ENCODE results near the gene SLC7A10.

Gene SLC7A10

GRCh38 chr19:33161201-33161600 is 64.4 kb downstream of the SLC7A10 start:
- Histone ChIP-seq H3K27ac (ENCODE audit: low read length) (no peak overlapping the region), H3K79me2 (ENCODE audit: insufficient read depth, low read length) (no peaks in the 10 kb centered on the region), H3K9me3 (ENCODE audit: insufficient read depth, low read length, severe bottlenecking) (no peaks in the 10 kb centered on the region), H3K4me3 (ENCODE audit: low read depth in 1 of 2, low read length in 2 of 2) (no peak overlapping the region), H3K4me1 (ENCODE audit: insufficient read depth, low read length) (peaks cover 25% of the 10 kb centered on the region), H3K4me2 (ENCODE audit: insufficient read depth, low read length) (no peak overlapping the region), H3K27me3 (ENCODE audit: insufficient read depth, low read length, poor library complexity) (no peaks in the 10 kb centered on the region), H3K9ac (ENCODE audit: low read depth, low read length) (no peak overlapping the region), H4K20me1 (ENCODE audit: insufficient read depth, low read length) (0 out of 2 replicates have a peak, but pooled peaks cover 2% of the 10 kb centered on the region), H3K36me3 (ENCODE audit: insufficient read depth, low read length) (no peaks in the 10 kb centered on the region), H2AFZ (ENCODE audit: low read depth, low read length) (no peak overlapping the region)
- no peak for ATAC-seq (ENCODE audit: insufficient read depth, low read depth)
- DNase-seq, result no peak
- TF ChIP-seq EZH2 (IDR thresholded peaks at IDR 0.05; ENCODE audit: borderline replicate concordance, low read depth, low read length, severe bottlenecking), result no peak
- no peak for TF ChIP-seq CTCF (IDR thresholded peaks at IDR 0.05; ENCODE audit: borderline replicate concordance, extremely low read depth, low read length, poor library complexity, severe bottlenecking)

GRCh38 chr19:33159893-33160292 is 65.8 kb downstream of the SLC7A10 start:
- Histone ChIP-seq H3K4me1 (ENCODE audit: insufficient read depth, low read length) (peaks cover 25% of the 10 kb centered on the region), H3K27me3 (ENCODE audit: insufficient read depth, low read length, poor library complexity) (no peaks in the 10 kb centered on the region), H3K27ac (ENCODE audit: low read length) (peak overlapping the region; percentile 49), H3K79me2 (ENCODE audit: insufficient read depth, low read length) (no peaks in the 10 kb centered on the region), H3K4me3 (ENCODE audit: low read depth in 1 of 2, low read length in 2 of 2) (no peak overlapping the region), H2AFZ (ENCODE audit: low read depth, low read length) (peak overlapping the region; percentile 5; the same call in 1 of the 2 replicates), H3K4me2 (ENCODE audit: insufficient read depth, low read length) (0 out of 2 replicates have a peak overlapping the region, but pooled peaks have one; percentile 22), H3K9ac (ENCODE audit: low read depth, low read length) (no peak overlapping the region), H3K9me3 (ENCODE audit: insufficient read depth, low read length, severe bottlenecking) (no peaks in the 10 kb centered on the region), H4K20me1 (ENCODE audit: insufficient read depth, low read length) (0 out of 2 replicates have a peak, but pooled peaks cover 2% of the 10 kb centered on the region), H3K36me3 (ENCODE audit: insufficient read depth, low read length) (no peaks in the 10 kb centered on the region)
- TF ChIP-seq EZH2 (IDR thresholded peaks at IDR 0.05; ENCODE audit: borderline replicate concordance, low read depth, low read length, severe bottlenecking) (no peak), CTCF (IDR thresholded peaks at IDR 0.05; ENCODE audit: borderline replicate concordance, extremely low read depth, low read length, poor library complexity, severe bottlenecking) (no peak)
- ATAC-seq (ENCODE audit: insufficient read depth, low read depth) (no peak; the same call in 2 of the 3 replicates), DNase-seq (no peak)

- peaks cover 25% of the 10 kb centered on the region for H3K4me1 ChIP-seq (ENCODE audit: insufficient read depth, low read length)
- H3K36me3 ChIP-seq (ENCODE audit: insufficient read depth, low read length), result no peaks in the 10 kb centered on the region
- H3K4me3 ChIP-seq (ENCODE audit: low read depth in 1 of 2, low read length in 2 of 2), result no peak overlapping the region
- no peaks in the 10 kb centered on the region for H3K27me3 ChIP-seq (ENCODE audit: insufficient read depth, low read length, poor library complexity)
- DNase-seq (no peak), ATAC-seq (ENCODE audit: insufficient read depth, low read depth) (no peak)
- no peak overlapping the region for H2AFZ ChIP-seq (ENCODE audit: low read depth, low read length)
- H4K20me1 ChIP-seq (ENCODE audit: insufficient read depth, low read length), result 0 out of 2 replicates have a peak, but pooled peaks cover 2% of the 10 kb centered on the region
- H3K4me2 ChIP-seq (ENCODE audit: insufficient read depth, low read length), result no peak overlapping the region
- no peak overlapping the region for H3K9ac ChIP-seq (ENCODE audit: low read depth, low read length)
- no peaks in the 10 kb centered on the region for H3K9me3 ChIP-seq (ENCODE audit: insufficient read depth, low read length, severe bottlenecking)
- no peaks in the 10 kb centered on the region for H3K79me2 ChIP-seq (ENCODE audit: insufficient read depth, low read length)
- no peak for TF ChIP-seq EZH2 (IDR thresholded peaks at IDR 0.05; ENCODE audit: borderline replicate concordance, low read depth, low read length, severe bottlenecking)
- TF ChIP-seq CTCF (IDR thresholded peaks at IDR 0.05; ENCODE audit: borderline replicate concordance, extremely low read depth, low read length, poor library complexity, severe bottlenecking), result no peak
- H3K27ac ChIP-seq (ENCODE audit: low read length), result no peak overlapping the region
Measured at GRCh38 chr19:33159149-33159548, 66.5 kb downstream of the SLC7A10 start.
